Measurements from ENCODE around the gene LDHD.

DNA sequence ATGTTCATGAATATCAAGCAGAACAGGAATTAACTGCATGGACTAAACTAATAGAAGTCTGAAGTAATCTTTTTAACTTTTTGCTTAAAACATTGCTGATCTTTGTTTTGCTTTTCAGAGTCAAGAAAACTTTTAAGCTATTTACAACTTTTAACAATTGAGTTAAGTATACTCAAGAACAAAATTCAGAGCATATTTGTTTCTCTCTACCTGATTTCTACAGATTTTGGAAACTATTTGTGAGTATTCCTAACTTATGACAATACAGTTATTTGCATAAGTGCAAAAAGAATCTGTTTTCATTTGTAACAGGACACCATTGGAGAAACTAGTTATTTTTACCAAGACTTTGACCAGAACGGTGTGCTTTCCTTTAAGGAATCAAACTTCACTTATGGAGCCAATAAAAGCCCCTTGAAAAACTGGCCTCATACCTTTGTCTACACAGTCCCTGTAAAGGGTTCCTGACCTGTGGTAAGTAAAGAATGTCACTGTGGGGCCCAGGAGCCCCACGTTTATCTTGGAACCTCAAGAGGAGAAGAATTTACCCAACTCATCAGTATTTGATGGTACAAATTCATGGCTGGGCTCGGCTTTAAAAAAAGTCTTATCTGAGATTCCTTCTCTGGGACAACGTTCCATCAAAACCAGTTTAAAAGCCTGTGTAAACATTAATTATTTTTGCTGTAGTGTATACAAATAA, 11.3 kb upstream of the LDHD start:
- TF ChIP-seq POLR2A (IDR thresholded peaks at IDR 0.05), result no peak
- TF ChIP-seq, protein P1, sequence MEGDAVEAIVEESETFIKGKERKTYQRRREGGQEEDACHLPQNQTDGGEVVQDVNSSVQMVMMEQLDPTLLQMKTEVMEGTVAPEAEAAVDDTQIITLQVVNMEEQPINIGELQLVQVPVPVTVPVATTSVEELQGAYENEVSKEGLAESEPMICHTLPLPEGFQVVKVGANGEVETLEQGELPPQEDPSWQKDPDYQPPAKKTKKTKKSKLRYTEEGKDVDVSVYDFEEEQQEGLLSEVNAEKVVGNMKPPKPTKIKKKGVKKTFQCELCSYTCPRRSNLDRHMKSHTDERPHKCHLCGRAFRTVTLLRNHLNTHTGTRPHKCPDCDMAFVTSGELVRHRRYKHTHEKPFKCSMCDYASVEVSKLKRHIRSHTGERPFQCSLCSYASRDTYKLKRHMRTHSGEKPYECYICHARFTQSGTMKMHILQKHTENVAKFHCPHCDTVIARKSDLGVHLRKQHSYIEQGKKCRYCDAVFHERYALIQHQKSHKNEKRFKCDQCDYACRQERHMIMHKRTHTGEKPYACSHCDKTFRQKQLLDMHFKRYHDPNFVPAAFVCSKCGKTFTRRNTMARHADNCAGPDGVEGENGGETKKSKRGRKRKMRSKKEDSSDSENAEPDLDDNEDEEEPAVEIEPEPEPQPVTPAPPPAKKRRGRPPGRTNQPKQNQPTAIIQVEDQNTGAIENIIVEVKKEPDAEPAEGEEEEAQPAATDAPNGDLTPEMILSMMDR (IDR thresholded peaks at IDR 0.05), result no peak

Data from Peyer's patch (tissue), 4 donors.